ENCODE measurements around the gene EPHA7. TPM values are rescaled to one million over a fixed set of nuclear protein-coding genes. Genes with fewer than 3 reads are reported as not detected.

The EPHA7 gene
- total and polyA plus RNA-seq, 2 donors (not counting 3 experiments of a cell fraction or from before 2014, with no cell fraction given): not detected

DNA sequence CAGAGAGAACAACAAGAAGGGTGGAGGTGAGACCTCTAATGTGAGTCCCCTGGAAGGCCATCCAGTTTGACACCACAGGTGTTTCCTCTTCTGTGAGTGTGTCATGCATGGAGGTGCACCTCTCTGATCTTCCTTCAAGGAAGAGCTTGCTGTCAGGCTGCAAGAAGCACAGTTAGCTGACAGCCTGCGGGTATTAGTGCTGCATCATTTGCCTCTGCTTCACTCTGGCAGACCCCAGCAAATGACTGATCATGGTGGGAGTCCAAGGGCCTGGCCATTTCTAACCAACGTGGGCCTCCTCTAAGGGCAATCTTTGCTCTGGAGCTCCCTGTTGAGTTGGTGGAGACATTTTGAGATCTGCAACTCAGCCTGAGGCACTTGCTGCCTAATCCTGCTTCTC is 206.3 kb downstream of the EPHA7 start:
- intact Hi-C loops (cut with micrococcal nuclease) (no loop called here), dilution Hi-C loops (cut with MboI; ENCODE audit: extremely low pct_ligation_motif_present, low sequenced_read_pairs) (no loop called here)
- Histone ChIP-seq H3K4me3 (replicated peaks in 1 of 3; ENCODE audit: insufficient read depth in 1 of 3, low read depth in 1 of 3, low read length in 3 of 3) (no peak overlapping the region), H2AFZ (ENCODE audit: low read depth, low read length) (no peak overlapping the region), H3K27ac (ENCODE audit: insufficient read depth, low read depth, low read length) (no peak overlapping the region), H4K20me1 (replicated peaks; ENCODE audit: control insufficient read depth, extremely low read depth, insufficient read depth, low read length) (no peaks in the 10 kb centered on the region), H3K4me2 (ENCODE audit: insufficient read depth, low read length) (no peak overlapping the region), H3K9me1 (replicated peaks; ENCODE audit: control insufficient read depth, extremely low read depth, insufficient read depth, low read length) (no peaks in the 10 kb centered on the region), H3K27me3 (ENCODE audit: control insufficient read depth in 2 of 2, insufficient read depth in 2 of 2, low read length in 2 of 2) (no peaks in the 10 kb centered on the region), H3K9ac (replicated peaks; ENCODE audit: extremely low read depth, insufficient read depth, low read length) (no peak overlapping the region), H3K36me3 (ENCODE audit: control insufficient read depth in 2 of 2, extremely low read depth in 1 of 2, insufficient read depth in 2 of 2, low read length in 2 of 2) (no peaks in the 10 kb centered on the region), H3K4me1 (ENCODE audit: control insufficient read depth, extremely low read depth, insufficient read depth, low read length) (no peaks in the 10 kb centered on the region), H3K9me3 (replicated peaks; ENCODE audit: control insufficient read depth, insufficient read depth, low read length) (no peaks in the 10 kb centered on the region), H3K79me2 (ENCODE audit: control insufficient read depth, insufficient read depth, low read length) (no peaks in the 10 kb centered on the region)
- no peak for TF ChIP-seq MYC (IDR thresholded peaks at IDR 0.05; ENCODE audit: low read depth, low read length)
- TF ChIP-seq POLR2A (IDR thresholded peaks at IDR 0.05; ENCODE audit: low read depth, low read length): no peak
- no peak for TF ChIP-seq JUN (IDR thresholded peaks at IDR 0.05; ENCODE audit: borderline replicate concordance, insufficient read depth, insufficient read length, low read depth)
- TF ChIP-seq, protein P1, sequence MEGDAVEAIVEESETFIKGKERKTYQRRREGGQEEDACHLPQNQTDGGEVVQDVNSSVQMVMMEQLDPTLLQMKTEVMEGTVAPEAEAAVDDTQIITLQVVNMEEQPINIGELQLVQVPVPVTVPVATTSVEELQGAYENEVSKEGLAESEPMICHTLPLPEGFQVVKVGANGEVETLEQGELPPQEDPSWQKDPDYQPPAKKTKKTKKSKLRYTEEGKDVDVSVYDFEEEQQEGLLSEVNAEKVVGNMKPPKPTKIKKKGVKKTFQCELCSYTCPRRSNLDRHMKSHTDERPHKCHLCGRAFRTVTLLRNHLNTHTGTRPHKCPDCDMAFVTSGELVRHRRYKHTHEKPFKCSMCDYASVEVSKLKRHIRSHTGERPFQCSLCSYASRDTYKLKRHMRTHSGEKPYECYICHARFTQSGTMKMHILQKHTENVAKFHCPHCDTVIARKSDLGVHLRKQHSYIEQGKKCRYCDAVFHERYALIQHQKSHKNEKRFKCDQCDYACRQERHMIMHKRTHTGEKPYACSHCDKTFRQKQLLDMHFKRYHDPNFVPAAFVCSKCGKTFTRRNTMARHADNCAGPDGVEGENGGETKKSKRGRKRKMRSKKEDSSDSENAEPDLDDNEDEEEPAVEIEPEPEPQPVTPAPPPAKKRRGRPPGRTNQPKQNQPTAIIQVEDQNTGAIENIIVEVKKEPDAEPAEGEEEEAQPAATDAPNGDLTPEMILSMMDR (IDR thresholded peaks at IDR 0.05; ENCODE audit: extremely low read depth in 1 of 2, insufficient read depth in 1 of 2, low read depth in 1 of 2, low read length in 2 of 2): no peak
- TF ChIP-seq FOS (IDR thresholded peaks at IDR 0.05; ENCODE audit: borderline replicate concordance, insufficient read depth, low read length): no peak
- TF ChIP-seq, protein P2, sequence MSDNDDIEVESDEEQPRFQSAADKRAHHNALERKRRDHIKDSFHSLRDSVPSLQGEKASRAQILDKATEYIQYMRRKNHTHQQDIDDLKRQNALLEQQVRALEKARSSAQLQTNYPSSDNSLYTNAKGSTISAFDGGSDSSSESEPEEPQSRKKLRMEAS (IDR thresholded peaks at IDR 0.05; ENCODE audit: insufficient read depth, insufficient read length): no peak
- TF ChIP-seq GATA2 (IDR thresholded peaks at IDR 0.05; ENCODE audit: insufficient read depth, insufficient read length, low read depth, low read length): no peak
- no peak for TF ChIP-seq EZH2 (IDR thresholded peaks at IDR 0.05; ENCODE audit: borderline replicate concordance, low read depth, low read length, severe bottlenecking)
- no peak for TF ChIP-seq POLR2AphosphoS5 (IDR thresholded peaks at IDR 0.05; ENCODE audit: insufficient read depth, low read depth, low read length)
- no TSS peak for BruUV-seq (replicated peaks)
- ChIA-PET CTCF (no interaction called here), POLR2A (no interaction called here)
- FAIRE-seq (no peak), DNase-seq (ENCODE audit: low read depth, low spot score) (no peak)

Measured in endothelial cell of umbilical vein (primary cell).